K562 (cell line): Measurements from ENCODE around the gene MYO18A. TPM values are rescaled to one million over a fixed set of nuclear protein-coding genes. Genes with fewer than 3 reads are reported as not detected.
A peak's percentile ranks its signal among the peaks of the same experiment; 100 is the strongest.

ENCODE experiments used
- CBFA2T3 ChIP-seq: fragments of 450-650 bp; IDR thresholded peaks from 2 replicates; pipeline ENCODE4 v1.6.1; 2017
- DNMT1 ChIP-seq: fragments of 450-650 bp; IDR thresholded peaks from 2 replicates; pipeline ENCODE4 v1.6.1; 2016; ENCODE audit warnings: antibody characterized with exemption, mild to moderate bottlenecking
- EGR1 ChIP-seq: fragments of 450-650 bp; conservative IDR thresholded peaks from 2 replicates; pipeline ENCODE4 v1.6.1; 2017; ENCODE audit warnings: mild to moderate bottlenecking
- GTF2E2 ChIP-seq: fragments of 200-800 bp; sonication (Bioruptor generic); IDR thresholded peaks from 2 replicates; pipeline ENCODE4 v1.6.1; 2016; ENCODE audit warnings: missing genetic modification characterization, missing compliant biosample characterization
- MEF2A ChIP-seq: IDR thresholded peaks from 2 replicates; pipeline ENCODE4 v1.6.1; 2011; ENCODE audit warnings: low read depth, mild to moderate bottlenecking, low read length, moderate library complexity; ENCODE audit not compliant: control insufficient read depth
- NFE2 ChIP-seq: IDR thresholded peaks from 2 replicates; pipeline ENCODE4 v1.6.1; 2014; ENCODE audit warnings: antibody characterized with exemption, low read depth
- POLR2G ChIP-seq: fragments of 200-400 bp; formaldehyde crosslinking; IDR thresholded peaks from 2 replicates; pipeline ENCODE4 v1.6.1; 2017; ENCODE audit warnings: low read depth, mild to moderate bottlenecking, antibody characterized with exemption, low read length, moderate library complexity
- RBFOX2 ChIP-seq: fragments of 200-400 bp; formaldehyde crosslinking; IDR thresholded peaks from 2 replicates; pipeline ENCODE4 v1.6.1; 2017; ENCODE audit warnings: low read depth, mild to moderate bottlenecking, low read length, moderate library complexity
- TAF1 ChIP-seq: IDR thresholded peaks from 2 replicates; pipeline ENCODE4 v1.6.1; 2011; ENCODE audit warnings: mild to moderate bottlenecking, low read length, moderate library complexity; ENCODE audit not compliant: insufficient read depth, control insufficient read depth, severe bottlenecking; ENCODE audit errors: extremely low read depth
- TBL1XR1 ChIP-seq, 2 experiments: IDR thresholded peaks; 2 replicates each; pipeline ENCODE4 v1.6.1; 2012; ENCODE audit warnings: improper control_type of control experiment in 2 of 2, low read length in 2 of 2, mild to moderate bottlenecking in 1 of 2
- ZEB2 ChIP-seq: fragments of 450-650 bp; IDR thresholded peaks from 2 replicates; pipeline ENCODE4 v1.6.1; 2016
- polyA plus RNA-seq, 8 experiments: library from polyadenylated mRNA; depleted of rRNA in 4 of 8; stranded (reverse) in 5 of 8; unstranded in 3 of 8; fragments of >200 nt; fragmentation: Nextera tagmentation in 2 of 8; fragmentation: Illumina TruSeq in 1 of 8; extraction: Ambion mirVana in 2 of 8; extraction: Trizol in 1 of 8; gene quantifications; 2 replicates each; pipeline versions ENCODE4 v1.2.1 to v1.2.3, GENCODE V29; 2011 to 2014; ENCODE audit warnings: inconsistent platforms in 1 of 8, missing spikeins in 1 of 8
- total RNA-seq, 7 experiments: library from RNA; depleted of rRNA in 6 of 7; stranded (reverse); fragments of >200 nt in 6 of 7; fragmentation: Illumina TruSeq in 2 of 7; extraction: Trizol in 2 of 7; gene quantifications; 2 replicates each; pipeline versions ENCODE4 v1.2.1 to v1.2.3, GENCODE V29; 2011 to 2021; ENCODE audit warnings: low replicate concordance in 1 of 7
- TF ChIP-seq, protein P1 (sequence below): fragments of 450-650 bp; IDR thresholded peaks from 2 replicates; pipeline ENCODE4 v1.6.1; 2018; ENCODE audit not compliant: partially characterized antibody
- TF ChIP-seq, protein P2 (sequence below): sonication (generic); formaldehyde crosslinking; IDR thresholded peaks from 2 replicates; pipeline ENCODE4 v1.8.0; 2022; ENCODE audit warnings: missing genetic modification reagents, mild to moderate bottlenecking, borderline replicate concordance
- TF ChIP-seq, protein P3 (sequence below), 2 experiments: fragments of 150-350 bp in 1 of 2; IDR thresholded peaks; 2 replicates each; pipeline ENCODE4 v1.6.1; 2012 to 2016; ENCODE audit warnings: low read depth in 2 of 2, low read length in 2 of 2, mild to moderate bottlenecking in 1 of 2, moderate library complexity in 1 of 2
- TF ChIP-seq, protein P4 (sequence below): fragments of 450-650 bp; IDR thresholded peaks from 2 replicates; pipeline ENCODE4 v1.6.1; 2016

MYO18A gene
- total and polyA plus RNA-seq, 9 of the 15 experiments (the other 6 are each of a cell fraction or from before 2014, with no cell fraction given), result 2.5 to 65.4 (median 17.1) TPM

DNA sequence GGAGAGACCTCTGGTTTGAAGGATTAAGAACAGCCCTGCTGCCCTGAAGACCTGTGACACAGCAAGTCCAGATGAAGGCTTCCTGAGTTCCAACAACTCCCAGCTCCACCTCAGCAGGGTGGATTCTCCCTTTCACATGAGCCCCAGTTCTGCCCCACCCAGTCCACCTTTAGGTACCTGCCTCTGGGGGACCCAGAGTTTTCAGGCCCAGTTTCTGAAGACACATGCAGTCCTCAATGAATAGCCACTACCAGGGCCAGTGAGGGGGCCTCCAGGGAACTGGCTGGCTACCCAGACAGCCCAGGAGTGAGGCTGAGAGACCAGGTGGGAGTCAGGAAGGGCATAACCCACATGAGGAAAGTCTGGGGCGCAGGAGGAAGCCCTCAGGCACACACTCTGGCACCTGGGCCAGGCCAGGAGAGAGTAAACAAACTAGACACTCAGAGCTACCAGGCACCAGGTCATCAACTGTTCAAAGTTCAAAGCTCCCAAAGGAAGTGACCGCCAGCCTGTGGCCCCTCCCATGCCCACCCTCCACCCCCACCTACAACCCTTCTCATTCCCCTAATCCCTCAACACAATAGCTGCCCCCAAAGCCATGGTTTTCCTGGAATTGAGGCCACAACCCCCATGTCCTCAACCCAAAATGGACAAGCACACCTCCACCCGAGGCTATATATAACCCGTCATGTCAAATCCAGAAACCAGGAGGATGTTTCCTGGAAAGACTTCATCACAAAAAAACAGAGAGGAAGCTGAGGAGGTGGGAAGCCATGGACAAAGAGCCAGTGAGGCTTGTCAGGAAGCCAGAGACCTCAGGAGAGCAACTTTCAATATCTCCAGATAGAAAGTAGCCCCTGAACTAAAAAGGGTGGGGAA lies 2.1 kb downstream of the MYO18A start (continued):
- TF ChIP-seq, protein P1, sequence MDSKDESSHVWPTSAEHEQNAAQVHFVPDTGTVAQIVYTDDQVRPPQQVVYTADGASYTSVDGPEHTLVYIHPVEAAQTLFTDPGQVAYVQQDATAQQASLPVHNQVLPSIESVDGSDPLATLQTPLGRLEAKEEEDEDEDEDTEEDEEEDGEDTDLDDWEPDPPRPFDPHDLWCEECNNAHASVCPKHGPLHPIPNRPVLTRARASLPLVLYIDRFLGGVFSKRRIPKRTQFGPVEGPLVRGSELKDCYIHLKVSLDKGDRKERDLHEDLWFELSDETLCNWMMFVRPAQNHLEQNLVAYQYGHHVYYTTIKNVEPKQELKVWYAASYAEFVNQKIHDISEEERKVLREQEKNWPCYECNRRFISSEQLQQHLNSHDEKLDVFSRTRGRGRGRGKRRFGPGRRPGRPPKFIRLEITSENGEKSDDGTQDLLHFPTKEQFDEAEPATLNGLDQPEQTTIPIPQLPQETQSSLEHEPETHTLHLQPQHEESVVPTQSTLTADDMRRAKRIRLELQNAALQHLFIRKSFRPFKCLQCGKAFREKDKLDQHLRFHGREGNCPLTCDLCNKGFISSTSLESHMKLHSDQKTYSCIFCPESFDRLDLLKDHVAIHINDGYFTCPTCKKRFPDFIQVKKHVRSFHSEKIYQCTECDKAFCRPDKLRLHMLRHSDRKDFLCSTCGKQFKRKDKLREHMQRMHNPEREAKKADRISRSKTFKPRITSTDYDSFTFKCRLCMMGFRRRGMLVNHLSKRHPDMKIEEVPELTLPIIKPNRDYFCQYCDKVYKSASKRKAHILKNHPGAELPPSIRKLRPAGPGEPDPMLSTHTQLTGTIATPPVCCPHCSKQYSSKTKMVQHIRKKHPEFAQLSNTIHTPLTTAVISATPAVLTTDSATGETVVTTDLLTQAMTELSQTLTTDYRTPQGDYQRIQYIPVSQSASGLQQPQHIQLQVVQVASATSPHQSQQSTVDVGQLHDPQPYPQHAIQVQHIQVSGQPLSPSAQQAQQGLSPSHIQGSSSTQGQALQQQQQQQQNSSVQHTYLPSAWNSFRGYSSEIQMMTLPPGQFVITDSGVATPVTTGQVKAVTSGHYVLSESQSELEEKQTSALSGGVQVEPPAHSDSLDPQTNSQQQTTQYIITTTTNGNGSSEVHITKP, result peak; percentile 21
- TF ChIP-seq, protein P2, sequence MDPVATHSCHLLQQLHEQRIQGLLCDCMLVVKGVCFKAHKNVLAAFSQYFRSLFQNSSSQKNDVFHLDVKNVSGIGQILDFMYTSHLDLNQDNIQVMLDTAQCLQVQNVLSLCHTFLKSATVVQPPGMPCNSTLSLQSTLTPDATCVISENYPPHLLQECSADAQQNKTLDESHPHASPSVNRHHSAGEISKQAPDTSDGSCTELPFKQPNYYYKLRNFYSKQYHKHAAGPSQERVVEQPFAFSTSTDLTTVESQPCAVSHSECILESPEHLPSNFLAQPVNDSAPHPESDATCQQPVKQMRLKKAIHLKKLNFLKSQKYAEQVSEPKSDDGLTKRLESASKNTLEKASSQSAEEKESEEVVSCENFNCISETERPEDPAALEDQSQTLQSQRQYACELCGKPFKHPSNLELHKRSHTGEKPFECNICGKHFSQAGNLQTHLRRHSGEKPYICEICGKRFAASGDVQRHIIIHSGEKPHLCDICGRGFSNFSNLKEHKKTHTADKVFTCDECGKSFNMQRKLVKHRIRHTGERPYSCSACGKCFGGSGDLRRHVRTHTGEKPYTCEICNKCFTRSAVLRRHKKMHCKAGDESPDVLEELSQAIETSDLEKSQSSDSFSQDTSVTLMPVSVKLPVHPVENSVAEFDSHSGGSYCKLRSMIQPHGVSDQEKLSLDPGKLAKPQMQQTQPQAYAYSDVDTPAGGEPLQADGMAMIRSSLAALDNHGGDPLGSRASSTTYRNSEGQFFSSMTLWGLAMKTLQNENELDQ (CRISPR knock-in tag), result no peak
- TF ChIP-seq TBL1XR1 (IDR thresholded peaks at IDR 0.05; ENCODE audit: low read length in 2 of 2), result peak in 1 of 2 experiments; percentile 51; a peak in 1 of 4 replicates
- no peak for TF ChIP-seq DNMT1
- TF ChIP-seq, protein P3, sequence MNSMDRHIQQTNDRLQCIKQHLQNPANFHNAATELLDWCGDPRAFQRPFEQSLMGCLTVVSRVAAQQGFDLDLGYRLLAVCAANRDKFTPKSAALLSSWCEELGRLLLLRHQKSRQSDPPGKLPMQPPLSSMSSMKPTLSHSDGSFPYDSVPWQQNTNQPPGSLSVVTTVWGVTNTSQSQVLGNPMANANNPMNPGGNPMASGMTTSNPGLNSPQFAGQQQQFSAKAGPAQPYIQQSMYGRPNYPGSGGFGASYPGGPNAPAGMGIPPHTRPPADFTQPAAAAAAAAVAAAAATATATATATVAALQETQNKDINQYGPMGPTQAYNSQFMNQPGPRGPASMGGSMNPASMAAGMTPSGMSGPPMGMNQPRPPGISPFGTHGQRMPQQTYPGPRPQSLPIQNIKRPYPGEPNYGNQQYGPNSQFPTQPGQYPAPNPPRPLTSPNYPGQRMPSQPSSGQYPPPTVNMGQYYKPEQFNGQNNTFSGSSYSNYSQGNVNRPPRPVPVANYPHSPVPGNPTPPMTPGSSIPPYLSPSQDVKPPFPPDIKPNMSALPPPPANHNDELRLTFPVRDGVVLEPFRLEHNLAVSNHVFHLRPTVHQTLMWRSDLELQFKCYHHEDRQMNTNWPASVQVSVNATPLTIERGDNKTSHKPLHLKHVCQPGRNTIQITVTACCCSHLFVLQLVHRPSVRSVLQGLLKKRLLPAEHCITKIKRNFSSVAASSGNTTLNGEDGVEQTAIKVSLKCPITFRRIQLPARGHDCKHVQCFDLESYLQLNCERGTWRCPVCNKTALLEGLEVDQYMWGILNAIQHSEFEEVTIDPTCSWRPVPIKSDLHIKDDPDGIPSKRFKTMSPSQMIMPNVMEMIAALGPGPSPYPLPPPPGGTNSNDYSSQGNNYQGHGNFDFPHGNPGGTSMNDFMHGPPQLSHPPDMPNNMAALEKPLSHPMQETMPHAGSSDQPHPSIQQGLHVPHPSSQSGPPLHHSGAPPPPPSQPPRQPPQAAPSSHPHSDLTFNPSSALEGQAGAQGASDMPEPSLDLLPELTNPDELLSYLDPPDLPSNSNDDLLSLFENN (IDR thresholded peaks at IDR 0.05; ENCODE audit: low read depth in 2 of 2, low read length in 2 of 2), result no peak
- TF ChIP-seq EGR1, result peak; percentile 38
- no peak for TF ChIP-seq POLR2G
- peak; percentile 31; the same call in 1 of the 2 replicates for TF ChIP-seq NFE2
- TF ChIP-seq MEF2A, result peak; percentile 63; the same call in 1 of the 2 replicates
- peak; percentile 24 for TF ChIP-seq TAF1
- peak; percentile 44; the same call in 1 of the 2 replicates for TF ChIP-seq CBFA2T3
- peak; percentile 39; the same call in 1 of the 2 replicates for TF ChIP-seq RBFOX2
- TF ChIP-seq, protein P4, sequence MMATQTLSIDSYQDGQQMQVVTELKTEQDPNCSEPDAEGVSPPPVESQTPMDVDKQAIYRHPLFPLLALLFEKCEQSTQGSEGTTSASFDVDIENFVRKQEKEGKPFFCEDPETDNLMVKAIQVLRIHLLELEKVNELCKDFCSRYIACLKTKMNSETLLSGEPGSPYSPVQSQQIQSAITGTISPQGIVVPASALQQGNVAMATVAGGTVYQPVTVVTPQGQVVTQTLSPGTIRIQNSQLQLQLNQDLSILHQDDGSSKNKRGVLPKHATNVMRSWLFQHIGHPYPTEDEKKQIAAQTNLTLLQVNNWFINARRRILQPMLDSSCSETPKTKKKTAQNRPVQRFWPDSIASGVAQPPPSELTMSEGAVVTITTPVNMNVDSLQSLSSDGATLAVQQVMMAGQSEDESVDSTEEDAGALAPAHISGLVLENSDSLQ, result peak; percentile 44
- 0 out of 2 replicates have a peak, but pooled peaks have one; percentile 11 for TF ChIP-seq GTF2E2 (tag)
- 0 out of 2 replicates have a peak, but pooled peaks have one; percentile 12 for TF ChIP-seq ZEB2
